Stimulated activated naive CD8-positive, alpha-beta T cell treated with anti-CD3 and anti-CD28 coated beads, Interleukin-15, Interleukin-2, amounts not matched to agents 100 ng/mL and 50 ng/mL, for 24 hours (primary cell): ENCODE results near the gene SLIT3.

Experiments used
- H3K27ac Mint-ChIP-seq: one replicate; pipeline ENCODE4 v1.8.0; 2021; ENCODE audit warnings: mild to moderate bottlenecking, mixed read lengths
- H3K27me3 Mint-ChIP-seq: one replicate; pipeline ENCODE4 v1.8.0; 2021; ENCODE audit warnings: mixed read lengths
- H3K36me3 Mint-ChIP-seq: one replicate; pipeline ENCODE4 v1.8.0; 2021; ENCODE audit warnings: low read depth, mixed read lengths
- H3K4me1 Mint-ChIP-seq: one replicate; pipeline ENCODE4 v1.8.0; 2021; ENCODE audit warnings: low read depth, mixed read lengths
- H3K4me3 Mint-ChIP-seq: one replicate; pipeline ENCODE4 v1.8.0; 2021; ENCODE audit warnings: mild to moderate bottlenecking, mixed read lengths
- H3K9me3 Mint-ChIP-seq: one replicate; pipeline ENCODE4 v1.8.0; 2021; ENCODE audit warnings: mixed read lengths

The SLIT3 gene

DNA sequence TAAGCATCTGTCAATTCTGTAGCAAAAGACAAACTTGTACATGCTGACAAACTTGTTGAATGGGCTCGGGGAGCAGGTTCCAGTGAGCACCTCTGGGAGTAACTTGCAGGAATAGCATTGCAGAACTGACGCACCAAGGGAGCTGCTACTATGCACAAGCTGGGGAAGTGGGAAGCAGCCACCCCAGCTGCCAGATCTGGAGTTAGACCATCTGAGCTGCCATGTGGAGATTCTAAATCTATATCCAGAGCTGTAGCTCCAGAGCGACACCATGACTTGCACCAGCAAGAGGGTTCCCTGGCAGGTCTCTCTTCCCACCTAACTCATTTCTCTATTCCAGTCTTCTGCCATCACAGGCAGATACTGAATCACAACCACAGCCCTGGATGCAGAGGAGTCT is 375.8 kb downstream of the SLIT3 start:
- Mint-ChIP-seq H3K36me3 (no peaks in the 10 kb centered on the region), H3K9me3 (no peaks in the 10 kb centered on the region), H3K27ac (no peak overlapping the region), H3K27me3 (peaks cover 33% of the 10 kb centered on the region), H3K4me1 (no peaks in the 10 kb centered on the region), H3K4me3 (no peak overlapping the region)

DNA sequence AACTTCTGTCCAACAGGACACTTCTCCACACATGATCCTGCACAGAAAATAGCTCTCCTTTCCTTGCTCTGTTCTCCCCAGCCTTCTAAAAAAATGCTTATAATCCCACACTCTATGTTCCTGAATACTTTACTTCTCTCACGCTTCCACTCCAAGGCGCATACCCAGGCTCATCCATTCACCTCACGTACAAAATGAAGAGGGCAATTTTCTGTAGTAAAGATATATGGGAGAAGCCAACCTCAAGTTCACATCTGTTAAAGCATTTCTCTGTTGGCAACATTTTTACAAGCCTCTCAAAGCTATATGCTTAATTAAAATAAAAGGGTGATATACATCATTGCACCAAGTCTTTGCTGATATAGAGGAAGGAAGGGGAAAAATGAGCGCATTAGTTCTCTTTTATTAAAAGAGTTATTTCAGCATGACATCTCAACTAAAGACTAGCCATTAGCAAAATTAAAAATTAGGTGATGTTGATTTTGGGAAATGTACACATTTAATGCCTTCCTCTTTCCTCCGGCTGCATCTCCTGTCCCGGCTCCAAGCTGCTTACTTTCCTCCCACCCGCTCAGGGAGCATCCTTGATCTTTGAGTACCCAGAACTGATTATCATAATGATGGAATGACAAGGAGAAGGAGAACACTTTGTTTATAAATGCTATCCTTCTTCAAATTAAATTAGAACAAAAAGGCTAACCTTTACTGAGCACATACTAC is 379.6 kb downstream of the SLIT3 start:
- Mint-ChIP-seq H3K4me3 (no peak overlapping the region), H3K4me1 (no peaks in the 10 kb centered on the region), H3K27ac (no peak overlapping the region), H3K9me3 (no peaks in the 10 kb centered on the region), H3K36me3 (no peaks in the 10 kb centered on the region), H3K27me3 (peaks cover 48% of the 10 kb centered on the region)

DNA sequence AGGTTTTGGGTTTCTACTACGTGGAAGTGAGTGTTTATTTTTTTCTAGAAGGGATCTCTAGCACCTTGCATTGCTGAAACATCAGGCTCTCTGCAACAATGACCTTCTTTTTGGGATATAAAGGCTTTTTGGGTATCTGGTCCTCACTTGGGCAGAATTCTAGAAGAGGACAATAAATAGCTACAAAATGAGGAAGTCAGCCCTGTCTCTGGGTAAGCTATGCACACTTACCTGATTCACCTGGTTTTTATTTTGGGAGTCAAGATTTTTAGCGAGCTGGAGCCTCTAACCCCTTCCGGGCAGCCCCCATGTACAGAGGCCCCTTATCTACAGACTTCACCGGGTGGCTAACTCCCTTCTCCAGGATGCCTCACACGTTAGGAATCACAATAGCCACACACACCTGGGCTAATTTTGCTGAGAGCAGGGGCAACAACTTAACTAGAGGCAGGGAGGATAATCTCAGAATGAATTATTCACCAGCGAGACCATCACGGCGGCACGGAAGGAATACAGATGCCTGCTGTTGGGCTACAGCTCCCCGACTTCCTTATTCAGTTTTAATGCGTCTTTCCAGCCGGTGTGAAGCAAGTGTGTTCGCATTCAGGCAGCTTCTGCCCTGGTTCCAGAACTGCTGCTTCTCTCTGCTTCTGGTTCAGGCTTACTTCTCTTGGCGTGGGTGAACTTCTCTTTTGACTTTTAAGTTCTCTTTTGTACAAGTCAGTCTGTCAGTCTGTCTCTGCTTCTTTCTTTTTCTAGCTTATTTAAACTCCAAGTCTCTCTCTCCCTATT is 380.7 kb downstream of the SLIT3 start:
- peaks cover 53% of the 10 kb centered on the region for H3K27me3 Mint-ChIP-seq
- no peak overlapping the region for H3K27ac Mint-ChIP-seq
- H3K9me3 Mint-ChIP-seq, result no peaks in the 10 kb centered on the region
- H3K4me1 Mint-ChIP-seq, result no peaks in the 10 kb centered on the region
- no peak overlapping the region for H3K4me3 Mint-ChIP-seq
- H3K36me3 Mint-ChIP-seq, result no peaks in the 10 kb centered on the region

DNA sequence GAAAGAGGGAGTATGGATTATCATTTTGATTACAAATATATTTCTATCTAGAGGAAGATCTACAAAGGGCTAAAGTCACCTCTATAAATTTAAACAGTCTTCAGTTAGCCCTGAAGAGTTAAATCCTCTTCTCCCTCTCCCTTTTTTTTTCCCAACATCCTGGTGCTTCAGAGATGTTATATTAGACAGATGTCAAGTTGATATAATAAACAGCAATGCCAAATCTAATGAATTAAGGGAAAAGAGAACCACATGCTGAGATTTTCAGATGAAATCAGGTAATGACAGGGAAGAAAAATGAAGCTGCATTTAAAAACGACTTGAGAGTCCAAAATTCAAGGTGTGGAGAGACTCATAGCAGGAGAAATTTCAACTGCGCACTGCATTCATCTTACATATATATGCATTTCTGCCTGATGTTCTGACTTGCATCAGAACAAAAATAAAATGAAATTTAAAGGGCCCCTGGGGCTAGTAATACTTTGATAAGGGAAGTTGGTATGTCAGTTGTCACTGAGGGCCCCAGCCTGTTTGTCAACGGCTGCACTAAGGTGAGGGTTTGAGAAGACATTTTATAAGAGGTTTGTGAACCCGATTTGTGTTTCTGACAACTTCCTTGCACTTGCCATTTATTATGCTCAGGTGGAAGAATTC is 382.9 kb downstream of the SLIT3 start:
- peaks cover 57% of the 10 kb centered on the region for H3K27me3 Mint-ChIP-seq
- H3K36me3 Mint-ChIP-seq, result no peaks in the 10 kb centered on the region
- no peak overlapping the region for H3K4me3 Mint-ChIP-seq
- H3K27ac Mint-ChIP-seq, result no peak overlapping the region
- no peaks in the 10 kb centered on the region for H3K9me3 Mint-ChIP-seq
- no peaks in the 10 kb centered on the region for H3K4me1 Mint-ChIP-seq

DNA sequence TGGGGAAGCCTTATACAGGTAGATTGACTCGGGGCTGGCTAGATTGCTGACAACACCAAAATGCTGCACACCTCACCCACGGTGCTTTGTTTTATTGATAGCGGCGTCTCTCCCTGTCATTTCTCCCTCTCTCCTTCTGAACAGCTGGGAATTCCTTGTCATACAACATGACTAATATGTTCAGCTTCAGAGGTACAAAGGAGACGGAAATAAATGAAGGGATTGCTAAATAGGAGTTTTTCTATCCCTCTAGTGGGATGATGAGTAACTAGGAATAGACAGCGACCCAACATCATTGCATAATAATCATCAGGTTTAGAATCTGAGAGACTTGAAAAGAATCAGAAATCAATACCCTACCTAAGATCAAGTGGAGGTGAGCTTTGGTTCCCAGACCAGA is 384.1 kb downstream of the SLIT3 start:
- Mint-ChIP-seq H3K27ac (no peak overlapping the region), H3K4me3 (no peak overlapping the region), H3K27me3 (peaks cover 60% of the 10 kb centered on the region), H3K9me3 (no peaks in the 10 kb centered on the region), H3K36me3 (no peaks in the 10 kb centered on the region), H3K4me1 (no peaks in the 10 kb centered on the region)

DNA sequence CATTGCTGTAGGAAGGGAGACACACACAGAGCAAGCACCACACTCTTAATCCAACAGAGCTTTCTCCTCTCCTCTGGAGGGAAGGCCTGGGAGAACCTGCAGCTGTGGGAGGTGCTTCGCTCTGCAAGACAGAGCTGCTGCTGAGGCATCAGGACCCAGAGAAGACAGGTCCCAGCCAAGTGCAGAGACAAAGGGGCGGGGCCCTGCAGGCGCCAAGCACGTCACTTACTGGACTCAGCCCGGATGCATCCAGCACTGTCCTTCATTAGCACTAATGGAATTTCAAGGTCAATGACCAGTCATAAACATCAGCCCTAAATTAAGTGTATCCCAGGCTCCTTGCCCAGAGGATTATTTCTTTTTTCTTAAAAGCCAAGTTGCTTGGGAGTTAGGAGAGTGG is 384.7 kb downstream of the SLIT3 start:
- Mint-ChIP-seq H3K27ac (no peak overlapping the region), H3K9me3 (no peaks in the 10 kb centered on the region), H3K4me3 (no peak overlapping the region), H3K27me3 (peaks cover 54% of the 10 kb centered on the region), H3K4me1 (no peaks in the 10 kb centered on the region), H3K36me3 (no peaks in the 10 kb centered on the region)

DNA sequence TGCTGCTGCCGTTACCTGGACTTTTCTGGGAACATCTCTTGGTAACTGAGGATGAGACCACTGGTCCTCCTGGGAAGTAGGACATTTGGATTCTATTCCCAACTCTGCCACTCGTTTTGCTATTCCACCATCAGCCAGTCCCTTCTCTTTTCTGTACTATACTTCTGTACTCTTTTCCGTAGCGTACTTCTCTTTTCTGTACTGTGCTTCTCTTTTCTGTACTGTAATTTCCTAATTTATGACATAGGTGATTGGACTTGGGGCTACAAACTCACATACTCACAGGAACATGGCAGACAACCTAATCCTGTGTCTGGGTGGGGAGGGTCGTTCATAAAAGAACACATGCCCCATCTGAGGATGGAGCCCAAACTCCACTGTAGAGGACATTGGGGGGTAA is 386.4 kb downstream of the SLIT3 start:
- H3K27me3 Mint-ChIP-seq, result peaks cover 37% of the 10 kb centered on the region
- H3K4me3 Mint-ChIP-seq, result no peak overlapping the region
- no peaks in the 10 kb centered on the region for H3K4me1 Mint-ChIP-seq
- no peak overlapping the region for H3K27ac Mint-ChIP-seq
- no peaks in the 10 kb centered on the region for H3K9me3 Mint-ChIP-seq
- H3K36me3 Mint-ChIP-seq, result no peaks in the 10 kb centered on the region

DNA sequence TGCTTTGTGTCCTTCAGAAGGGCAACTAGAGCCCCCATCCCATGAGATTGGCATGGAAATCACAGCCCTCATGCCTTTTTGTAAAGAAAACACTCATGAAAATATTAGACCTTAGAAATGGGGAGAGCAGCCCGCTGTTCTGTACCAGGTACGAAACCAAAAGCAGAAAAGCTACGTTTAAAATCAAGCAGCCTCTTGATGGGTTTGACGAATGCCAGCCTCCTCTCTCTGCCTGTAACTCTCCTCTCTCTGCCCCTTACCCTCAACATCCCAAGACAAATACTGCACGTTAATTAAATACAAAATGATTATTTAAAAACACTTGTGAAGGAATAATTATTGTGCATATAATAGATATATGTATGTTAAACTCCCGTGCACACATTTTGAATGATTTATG is 390.1 kb downstream of the SLIT3 start:
- no peaks in the 10 kb centered on the region for H3K4me1 Mint-ChIP-seq

DNA sequence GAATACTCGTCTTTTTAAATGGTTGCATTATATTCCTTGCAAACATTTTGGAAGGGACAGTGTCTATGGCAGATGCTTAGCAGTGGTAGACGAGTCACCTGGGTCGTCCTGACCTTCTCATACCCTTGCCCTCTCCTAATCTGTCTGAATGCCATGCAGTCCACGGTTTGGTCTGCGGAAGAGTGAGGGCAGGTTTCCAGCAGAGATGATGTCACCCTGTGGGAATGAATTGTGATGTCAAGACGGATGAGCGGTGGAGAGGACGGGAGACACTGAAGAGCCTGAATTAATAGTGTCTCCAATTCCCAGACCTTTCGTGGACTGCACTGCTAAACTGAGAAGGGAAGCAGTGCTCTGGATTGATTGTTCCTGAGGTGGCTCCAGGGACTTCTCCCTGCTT is 392.7 kb downstream of the SLIT3 start:
- Mint-ChIP-seq H3K36me3 (no peaks in the 10 kb centered on the region), H3K4me3 (no peak overlapping the region), H3K9me3 (no peaks in the 10 kb centered on the region), H3K27ac (no peak overlapping the region), H3K4me1 (no peaks in the 10 kb centered on the region), H3K27me3 (peaks cover 14% of the 10 kb centered on the region)

More for the DNA sequence above, 390.1 kb downstream of the SLIT3 start:
- peaks cover 17% of the 10 kb centered on the region for H3K27me3 Mint-ChIP-seq
- H3K9me3 Mint-ChIP-seq, result no peaks in the 10 kb centered on the region
- H3K36me3 Mint-ChIP-seq, result no peaks in the 10 kb centered on the region
- no peak overlapping the region for H3K27ac Mint-ChIP-seq
- no peak overlapping the region for H3K4me3 Mint-ChIP-seq

DNA sequence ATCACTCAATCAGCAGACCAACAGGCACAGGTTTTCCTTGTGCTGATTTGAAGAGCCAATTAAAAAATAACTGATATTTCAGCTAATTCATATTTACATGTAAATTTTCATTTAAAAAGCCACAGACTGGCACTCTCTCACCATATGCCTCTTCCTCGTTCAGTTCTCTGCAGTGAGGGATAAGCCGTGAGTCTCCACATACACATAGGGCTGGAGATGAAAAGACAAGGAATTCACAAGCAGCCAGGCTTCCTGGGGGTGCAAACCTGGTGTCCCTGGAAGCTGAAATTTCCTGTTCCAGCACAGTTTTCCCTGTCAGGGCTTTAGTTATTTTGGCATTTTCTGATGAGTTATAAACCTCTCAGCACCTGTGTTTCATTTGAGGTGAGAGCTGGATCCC is 397.9 kb downstream of the SLIT3 start:
- Mint-ChIP-seq H3K4me3 (no peak overlapping the region), H3K9me3 (no peaks in the 10 kb centered on the region), H3K4me1 (no peaks in the 10 kb centered on the region), H3K27me3 (peaks cover 16% of the 10 kb centered on the region), H3K27ac (no peak overlapping the region), H3K36me3 (no peaks in the 10 kb centered on the region)

DNA sequence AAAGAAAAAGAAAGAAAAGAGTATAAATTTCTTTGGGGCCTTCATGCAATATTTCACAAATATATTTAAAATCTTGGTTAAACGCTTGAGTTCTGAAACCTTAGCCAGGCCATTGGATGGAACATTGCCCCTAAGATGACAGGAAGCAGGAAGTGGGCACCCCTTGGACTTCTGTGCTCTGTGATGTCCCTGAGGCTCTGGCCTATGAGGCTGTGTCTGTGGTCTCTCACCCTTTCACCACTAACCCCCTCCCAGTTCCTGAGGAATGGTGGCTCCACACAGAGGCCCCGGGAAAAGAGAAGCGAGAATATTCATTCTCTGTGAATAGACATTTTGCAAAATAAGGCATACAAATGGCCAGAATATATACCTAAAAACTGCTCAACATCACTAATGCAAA is 401.3 kb downstream of the SLIT3 start:
- H3K27me3 Mint-ChIP-seq, result peaks cover 13% of the 10 kb centered on the region
- H3K9me3 Mint-ChIP-seq, result no peaks in the 10 kb centered on the region
- H3K4me1 Mint-ChIP-seq, result no peaks in the 10 kb centered on the region
- no peak overlapping the region for H3K27ac Mint-ChIP-seq
- no peak overlapping the region for H3K4me3 Mint-ChIP-seq
- H3K36me3 Mint-ChIP-seq, result no peaks in the 10 kb centered on the region

DNA sequence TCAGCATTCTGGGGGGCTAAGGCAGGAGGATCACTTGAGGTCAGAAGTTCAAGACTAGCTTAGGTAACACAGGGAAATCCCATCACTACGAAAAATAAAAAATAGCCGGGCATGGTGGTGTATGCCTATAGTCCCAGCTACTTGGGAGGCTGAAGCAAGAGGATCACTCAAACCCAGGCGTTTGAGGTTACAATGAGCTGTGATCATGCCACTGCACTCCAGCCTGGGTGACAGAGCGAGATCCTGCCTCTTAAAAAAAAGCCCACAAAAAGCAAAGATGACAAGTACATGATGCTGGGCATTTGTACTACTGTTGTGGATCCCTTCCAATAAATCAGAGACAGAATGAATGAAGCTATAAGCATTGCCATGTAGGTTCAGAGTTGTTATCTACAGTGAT is 401.7 kb downstream of the SLIT3 start:
- Mint-ChIP-seq H3K4me3 (no peak overlapping the region), H3K4me1 (no peaks in the 10 kb centered on the region), H3K27me3 (peaks cover 17% of the 10 kb centered on the region), H3K36me3 (no peaks in the 10 kb centered on the region), H3K9me3 (no peaks in the 10 kb centered on the region), H3K27ac (no peak overlapping the region)

DNA sequence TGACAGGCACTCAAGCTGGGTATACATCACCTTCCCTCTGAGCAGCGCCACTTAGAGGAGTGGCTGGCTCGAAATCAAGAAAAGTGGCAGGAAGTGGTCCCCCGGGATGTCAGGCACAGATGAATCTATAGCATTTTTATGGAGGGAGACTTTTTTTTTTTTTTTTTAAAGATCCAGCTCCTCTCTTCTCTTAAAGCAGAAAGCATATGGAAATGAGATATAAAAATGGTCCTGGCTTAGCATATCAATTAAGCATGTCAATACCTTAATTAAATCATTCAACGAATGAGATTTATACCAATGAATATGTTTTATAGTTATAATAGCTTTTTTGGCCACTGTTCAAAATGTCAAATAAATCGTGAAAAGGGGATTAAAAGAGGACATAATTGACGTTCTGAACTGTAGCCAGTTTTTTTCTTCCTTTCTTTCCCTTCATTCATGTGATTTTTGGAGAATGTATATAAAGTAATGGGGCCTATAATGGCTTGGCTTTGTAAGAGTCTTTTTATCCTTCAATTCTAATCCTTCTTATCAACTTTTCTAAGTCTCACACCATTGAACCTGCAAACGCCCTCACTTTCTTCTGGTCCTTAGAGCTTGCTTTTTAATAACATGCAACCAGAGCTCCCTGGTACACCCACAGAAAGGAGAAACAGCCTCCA is 402.6 kb downstream of the SLIT3 start:
- Mint-ChIP-seq H3K9me3 (no peaks in the 10 kb centered on the region), H3K36me3 (no peaks in the 10 kb centered on the region), H3K27me3 (peaks cover 22% of the 10 kb centered on the region), H3K27ac (no peak overlapping the region), H3K4me1 (no peaks in the 10 kb centered on the region), H3K4me3 (no peak overlapping the region)

DNA sequence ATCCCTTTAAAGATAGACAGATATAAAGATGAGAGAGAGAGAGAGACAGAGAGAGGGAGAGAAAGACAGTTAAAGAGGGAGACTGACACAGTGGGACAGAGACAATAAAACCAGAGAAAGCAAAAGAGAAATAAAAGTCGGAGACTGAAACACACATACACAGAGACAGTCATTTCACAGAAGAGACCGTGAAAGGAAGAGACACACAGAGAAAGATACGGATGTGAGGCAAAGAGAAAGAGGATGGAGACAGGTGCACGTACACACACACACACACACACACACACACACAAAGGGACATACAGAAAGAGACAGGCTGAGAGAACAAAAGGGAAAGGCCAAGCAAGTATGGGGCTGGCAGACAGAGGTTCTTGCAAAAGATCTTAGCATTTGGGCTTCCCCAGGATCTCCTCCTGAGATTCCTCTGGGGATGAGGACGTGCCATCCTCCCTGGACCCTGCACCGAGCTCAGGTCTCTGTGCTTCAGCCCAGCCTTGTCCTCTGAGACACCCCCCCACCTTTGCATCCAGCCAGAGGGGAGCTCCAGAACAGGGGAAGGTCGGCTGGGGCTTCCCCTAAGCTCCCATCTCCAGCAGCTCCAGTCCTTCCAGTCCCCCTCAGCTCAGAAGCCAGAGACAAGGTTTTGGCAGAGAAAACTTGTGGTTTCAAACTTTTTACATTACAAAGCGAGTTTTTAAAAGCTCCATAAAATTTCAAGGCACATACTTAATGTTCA is 403.4 kb downstream of the SLIT3 start:
- H3K27ac Mint-ChIP-seq, result no peak overlapping the region
- H3K4me1 Mint-ChIP-seq, result no peaks in the 10 kb centered on the region
- H3K9me3 Mint-ChIP-seq, result no peaks in the 10 kb centered on the region
- peaks cover 22% of the 10 kb centered on the region for H3K27me3 Mint-ChIP-seq
- no peak overlapping the region for H3K4me3 Mint-ChIP-seq
- H3K36me3 Mint-ChIP-seq, result no peaks in the 10 kb centered on the region
